Measurements from ENCODE around the gene PDS5A.
"Not testable (repeated sequence)": the region's sequence is repeated elsewhere in the genome, so short reads cannot be mapped to it uniquely, and the experiment has no call there.

The PDS5A gene

DNA sequence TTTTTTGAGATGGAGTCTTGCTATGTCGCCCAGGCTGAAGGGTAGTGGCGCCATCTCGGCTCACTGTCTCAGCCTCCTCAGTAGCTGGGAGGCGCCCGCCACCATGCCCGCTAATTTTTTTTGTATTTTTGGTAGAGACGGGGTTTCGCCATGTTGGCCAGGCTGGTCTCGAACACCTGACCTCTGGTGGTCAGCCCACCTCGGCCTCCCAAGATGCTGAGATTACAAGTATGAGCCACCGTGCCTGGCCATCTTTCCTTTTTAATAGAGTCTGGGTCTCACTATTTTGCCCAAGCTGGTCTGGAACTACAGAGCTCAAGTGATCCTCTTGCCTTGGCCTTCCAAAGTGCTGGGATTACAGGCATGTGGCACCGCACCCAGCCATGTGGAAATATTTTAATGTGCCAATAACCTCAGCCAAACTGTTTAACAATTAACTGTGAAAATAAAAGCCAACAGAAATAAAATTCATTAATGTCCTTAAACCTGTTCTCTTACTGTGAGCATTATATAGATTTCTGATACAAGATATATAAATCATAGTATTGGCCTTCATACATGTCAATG is 16.3 kb downstream of the PDS5A start:
- no peak for DNase-seq (ENCODE audit: low spot score)

DNA sequence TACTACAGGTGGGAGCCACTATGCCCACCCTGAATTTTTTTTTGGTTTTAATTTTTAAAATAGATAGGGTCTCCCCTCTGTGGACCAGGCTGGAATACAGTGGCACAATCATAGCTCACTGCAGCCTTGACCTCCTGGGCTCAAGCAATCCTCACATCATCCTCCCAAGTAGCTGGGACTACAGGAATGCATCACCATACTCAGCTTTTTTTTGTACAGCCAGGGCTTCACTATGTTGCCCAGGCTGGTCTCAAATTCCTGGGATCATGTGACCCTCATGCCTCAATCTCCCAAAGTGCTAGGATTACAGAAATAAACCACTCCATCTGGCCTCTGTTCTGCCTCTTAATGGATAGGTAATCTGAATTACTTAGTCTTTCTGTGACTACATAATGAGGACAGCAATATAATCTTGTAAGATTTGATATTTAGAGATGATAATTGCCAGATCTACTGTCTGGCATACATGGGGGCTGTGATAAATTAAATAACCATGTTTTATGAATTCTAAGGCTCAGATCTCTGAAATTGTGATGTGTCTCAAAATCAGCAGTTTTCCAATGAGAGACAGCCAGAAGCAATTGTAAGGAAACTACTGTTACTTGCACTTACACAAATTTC is 26.7 kb downstream of the PDS5A start:
- no peak for DNase-seq (ENCODE audit: low spot score)

DNA sequence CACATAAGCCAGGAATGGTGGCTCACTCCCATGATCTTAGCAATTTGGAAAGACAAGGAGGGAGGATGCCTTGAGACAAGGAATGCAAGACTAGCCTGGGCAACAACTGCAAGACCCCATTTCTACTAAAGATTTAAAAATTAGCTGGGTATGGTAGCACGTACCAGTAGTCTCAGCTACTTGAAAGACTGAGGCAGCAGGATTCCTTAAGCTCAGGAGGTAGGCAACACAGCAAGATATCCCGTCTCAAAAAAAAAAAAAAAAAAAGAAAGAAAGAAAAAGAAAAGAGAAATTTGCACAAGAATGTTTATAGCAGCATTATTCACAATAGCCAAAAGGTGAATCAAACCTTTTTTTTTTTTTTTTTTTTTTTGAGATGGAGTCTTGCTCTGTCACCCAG is 29.7 kb downstream of the PDS5A start:
- DNase-seq (ENCODE audit: low spot score): no peak

GRCh38 chr4:39947417-39947816 is 30.3 kb downstream of the PDS5A start:
- no peak for DNase-seq (ENCODE audit: low spot score)

DNA sequence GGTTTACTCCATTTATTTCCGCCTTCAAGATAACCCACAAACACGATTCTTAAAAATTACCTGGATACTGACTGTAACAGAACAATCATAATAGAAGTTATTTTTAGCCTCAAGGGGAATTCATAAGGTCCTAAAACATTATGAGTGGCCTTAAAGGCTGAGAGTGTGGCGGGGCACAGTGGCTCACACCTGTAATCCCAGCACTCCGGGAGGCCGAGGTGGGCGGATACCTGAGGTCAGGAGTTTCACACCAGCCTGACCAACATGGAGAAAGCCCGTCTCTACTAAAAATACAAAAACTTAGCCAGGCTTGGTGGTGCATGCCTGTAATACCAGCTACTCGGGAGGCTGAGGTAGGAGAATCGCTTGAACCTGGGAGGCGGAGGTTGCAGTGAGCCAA is 33.5 kb downstream of the PDS5A start:
- not testable (repeated sequence) for DNase-seq (ENCODE audit: low spot score)

DNA sequence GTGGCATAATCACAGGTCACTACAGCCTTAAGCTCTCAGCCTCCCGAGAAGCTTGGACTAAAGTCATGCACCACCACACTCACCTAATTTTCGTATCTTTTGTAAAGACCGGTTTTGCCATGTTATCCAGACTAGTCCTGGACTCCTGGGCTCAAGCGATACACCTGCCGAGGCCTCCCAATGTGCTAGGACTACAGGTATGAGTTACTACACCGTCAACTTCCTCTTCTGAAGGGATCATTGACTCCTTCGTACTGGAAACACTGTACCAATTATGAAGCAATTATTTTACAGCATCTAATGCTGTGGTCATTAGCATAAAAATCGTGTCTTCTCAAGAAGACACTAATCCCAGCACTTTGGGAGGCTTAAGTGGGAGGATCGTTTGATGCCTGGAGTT is 35.2 kb downstream of the PDS5A start:
- no peak for DNase-seq (ENCODE audit: low spot score)

- no peak for DNase-seq (ENCODE audit: low spot score)
Measured at GRCh38 chr4:39941682-39942217, 36.0 kb downstream of the PDS5A start.

GRCh38 chr4:39937683-39938268 is 39.9 kb downstream of the PDS5A start:
- no peak for DNase-seq (ENCODE audit: low spot score)

GRCh38 chr4:39936565-39937418 is 40.9 kb downstream of the PDS5A start:
- DNase-seq (ENCODE audit: low spot score): no peak

GRCh38 chr4:39933671-39934590 is 43.8 kb downstream of the PDS5A start:
- DNase-seq (ENCODE audit: low spot score): no peak

- DNase-seq (ENCODE audit: low spot score): no peak
Measured at GRCh38 chr4:39932776-39933402, 44.8 kb downstream of the PDS5A start.

GRCh38 chr4:39931441-39931901 is 46.2 kb downstream of the PDS5A start:
- no peak for DNase-seq (ENCODE audit: low spot score)

DNA sequence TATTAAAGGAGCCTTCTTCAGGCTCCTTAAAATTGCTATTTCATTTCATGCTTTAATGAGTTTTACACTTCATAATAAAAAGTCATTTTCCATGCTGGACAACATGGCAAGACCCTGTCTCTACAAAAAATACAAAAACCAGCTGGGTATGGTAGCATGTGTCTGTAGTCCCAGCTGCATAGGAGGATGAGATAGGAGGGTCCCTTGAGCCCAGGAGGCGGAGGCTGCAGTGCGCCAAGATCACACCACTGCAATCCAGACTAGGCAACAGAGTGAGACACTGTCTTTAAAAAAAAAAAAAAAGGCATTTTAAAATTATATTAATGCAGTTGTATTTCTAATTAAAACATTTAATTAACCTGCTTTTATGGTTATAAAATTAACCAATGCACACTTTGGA is 49.2 kb downstream of the PDS5A start:
- DNase-seq (ENCODE audit: low spot score): no peak

- DNase-seq (ENCODE audit: low spot score): no peak
Measured at GRCh38 chr4:39924014-39924413, 53.7 kb downstream of the PDS5A start.

DNA sequence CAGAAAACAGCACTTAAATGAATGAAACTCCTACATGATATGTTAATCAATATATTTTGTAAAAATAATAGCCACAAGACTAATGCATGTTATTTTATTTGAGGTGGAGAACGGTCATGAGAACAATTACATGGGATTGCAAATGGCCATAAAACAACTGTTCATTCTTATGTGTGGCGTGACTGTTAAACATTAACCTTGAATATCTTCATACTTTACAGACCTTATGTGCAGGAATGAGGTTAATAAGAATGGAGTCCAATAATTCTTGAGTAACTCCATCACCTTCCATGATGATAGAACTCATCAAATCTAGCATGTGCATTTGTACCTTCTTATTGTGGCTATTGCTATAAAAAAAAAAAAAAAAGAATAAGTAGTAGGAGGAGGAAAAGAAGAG is 55.3 kb downstream of the PDS5A start:
- no peak for DNase-seq (ENCODE audit: low spot score)

DNA sequence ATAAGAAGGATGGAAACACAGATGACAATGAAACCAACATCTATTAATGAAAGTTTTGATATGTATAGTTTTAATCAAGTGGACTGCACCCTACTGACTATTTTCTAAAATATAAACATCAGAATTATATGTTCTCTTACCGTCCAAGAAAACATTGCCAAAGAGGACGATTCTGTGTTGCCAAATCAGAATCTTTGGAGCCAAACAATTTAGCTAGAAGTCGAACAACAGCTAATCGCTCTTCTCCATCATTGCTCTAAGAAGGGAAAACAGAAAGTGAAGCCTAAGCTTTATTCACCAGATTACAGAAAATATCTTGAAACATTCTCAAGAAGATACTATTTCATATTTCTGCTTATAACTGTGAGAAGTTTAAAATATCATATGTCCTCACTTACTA is 64.2 kb downstream of the PDS5A start:
- no peak for DNase-seq (ENCODE audit: low spot score)

- no peak for DNase-seq (ENCODE audit: low spot score)
Measured at GRCh38 chr4:39910064-39910463, 67.6 kb downstream of the PDS5A start.

- DNase-seq (ENCODE audit: low spot score): no peak
Measured at GRCh38 chr4:39908284-39908683, 69.4 kb downstream of the PDS5A start.

DNA sequence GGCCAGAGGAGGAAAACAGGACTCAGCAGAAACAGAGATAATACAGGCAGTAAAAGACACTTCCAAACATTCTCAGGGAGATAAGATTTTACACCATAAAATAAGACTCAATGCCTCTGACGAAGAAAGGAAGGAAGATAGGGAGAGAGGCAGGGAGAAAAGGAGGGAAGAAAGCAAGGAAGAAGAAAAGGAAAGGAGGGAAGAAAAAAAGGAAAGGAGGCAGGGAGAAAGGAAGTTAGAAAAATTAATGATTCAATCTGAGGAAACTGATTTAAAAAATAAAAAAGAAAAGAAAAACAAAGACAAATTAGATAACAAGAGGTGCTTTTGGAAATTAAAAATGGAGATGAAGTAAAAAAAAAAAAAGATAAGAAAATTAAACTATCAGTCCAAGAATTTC is 72.1 kb downstream of the PDS5A start:
- DNase-seq (ENCODE audit: low spot score): no peak

DNA sequence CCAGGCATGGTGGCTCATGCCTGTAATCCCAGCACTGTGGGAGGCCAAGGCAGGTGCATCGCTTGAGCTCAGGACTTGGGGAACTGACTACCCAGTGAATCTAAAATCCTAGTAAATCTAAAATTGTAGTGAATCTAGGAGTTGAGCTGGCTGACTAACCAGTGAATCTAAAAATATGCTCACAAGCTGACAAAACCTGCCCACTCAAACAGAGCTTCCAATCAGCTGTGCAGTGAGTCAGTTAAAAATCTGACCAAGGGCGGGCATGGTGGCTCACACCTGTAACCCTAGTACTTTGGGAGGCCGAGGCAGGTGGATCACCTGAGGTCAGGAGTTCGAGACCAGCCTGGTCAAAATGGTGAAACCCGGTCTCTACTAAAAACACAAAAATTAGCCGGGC is 72.7 kb downstream of the PDS5A start:
- DNase-seq (ENCODE audit: low spot score): not testable (repeated sequence)

DNA sequence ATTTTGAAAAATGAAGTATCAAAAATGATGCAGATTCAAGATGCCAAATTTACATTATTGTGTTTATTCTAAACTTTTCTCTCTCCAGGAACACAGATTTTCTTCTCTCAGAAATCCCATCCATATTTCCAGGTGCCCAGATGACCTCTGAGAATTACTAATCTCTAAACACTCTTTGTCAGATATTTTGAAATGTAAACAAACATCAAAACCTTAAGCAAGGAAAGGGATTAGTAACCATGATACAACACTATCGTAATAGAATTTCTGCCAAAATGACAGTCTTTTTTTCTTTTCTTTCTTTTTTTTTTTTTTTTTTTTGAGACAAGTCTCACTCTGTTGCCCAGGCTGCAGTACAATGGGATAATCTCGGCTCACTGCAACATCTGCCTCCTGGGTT is 76.7 kb downstream of the PDS5A start:
- no peak for DNase-seq (ENCODE audit: low spot score)

All from hematopoietic multipotent progenitor cell treated with erythropoietin and hydrocortisone succinate and interleukin-3 and kit ligand, for 17 days (in vitro differentiated cells).